Keratinocyte (primary cell): ENCODE measurements around the gene ZCCHC10. TPM values are rescaled to one million over a fixed set of nuclear protein-coding genes. Genes with fewer than 3 reads are reported as not detected.
"Not testable (repeated sequence)": the region's sequence is repeated elsewhere in the genome, so short reads cannot be mapped to it uniquely, and the experiment has no call there.

Source experiments
- DNase-seq: peaks from one replicate; pipeline ENCODE4 v3.0.0-alpha.2; 2011; ENCODE audit warnings: low read depth, missing footprints, low spot score
- FAIRE-seq: peaks from 2 replicates; lab custom pipeline; 2011; peaks lifted over from hg19 to GRCh38; lab: Jason Lieb, UNC
- H2AFZ ChIP-seq: 2 replicates; pipeline ENCODE4 v1.6.0; 2012; ENCODE audit warnings: low read length, control low read depth, inconsistent platforms; ENCODE audit not compliant: control insufficient read depth
- H3K27ac ChIP-seq: 2 replicates; pipeline ENCODE4 v1.5.1; 2011; ENCODE audit warnings: low read length; ENCODE audit not compliant: control insufficient read depth, insufficient read depth
- H3K27me3 ChIP-seq: 3 replicates; pipeline ENCODE4 v1.6.0; 2011; ENCODE audit warnings: low read length; ENCODE audit not compliant: control insufficient read depth, insufficient read depth; ENCODE audit errors: extremely low read depth
- H3K36me3 ChIP-seq, 2 experiments: 2 replicates in 1 of 2; 3 replicates in 1 of 2; pipeline ENCODE4 v1.5.1; 2011; ENCODE audit warnings: low read length in 2 of 2, mild to moderate bottlenecking in 1 of 2; ENCODE audit not compliant: control insufficient read depth in 2 of 2, insufficient read depth in 2 of 2; ENCODE audit errors: extremely low read depth in 1 of 2
- H3K4me1 ChIP-seq: 3 replicates; pipeline ENCODE4 v1.5.1; 2011; ENCODE audit warnings: low read length; ENCODE audit not compliant: control insufficient read depth, insufficient read depth; ENCODE audit errors: extremely low read depth
- H3K4me2 ChIP-seq: 3 replicates; pipeline ENCODE4 v1.6.0; 2011; ENCODE audit warnings: low read depth, low read length; ENCODE audit not compliant: control insufficient read depth, insufficient read depth; ENCODE audit errors: extremely low read depth
- H3K4me3 ChIP-seq, 3 experiments: fragments of 200-600 bp in 1 of 3; sonication (generic) in 1 of 3; 2 replicates in 2 of 3; 3 replicates in 1 of 3; pipeline ENCODE4 v1.5.1; 2011 to 2016; ENCODE audit warnings: low read length in 3 of 3, mild to moderate bottlenecking in 3 of 3, control low read depth in 2 of 3, inconsistent platforms in 1 of 3, low read depth in 1 of 3, mixed read lengths in 1 of 3, mixed run types in 1 of 3, moderate library complexity in 1 of 3; ENCODE audit not compliant: control insufficient read depth in 2 of 3, insufficient read depth in 2 of 3; ENCODE audit errors: extremely low read depth in 1 of 3
- H3K79me2 ChIP-seq: 2 replicates; pipeline ENCODE4 v1.6.0; 2012; ENCODE audit warnings: low read length; ENCODE audit not compliant: control insufficient read depth, insufficient read depth
- H3K9ac ChIP-seq: 3 replicates; pipeline ENCODE4 v1.6.0; 2011; ENCODE audit warnings: low read length; ENCODE audit not compliant: control insufficient read depth, insufficient read depth; ENCODE audit errors: extremely low read depth
- H3K9me1 ChIP-seq: 3 replicates; pipeline ENCODE4 v1.6.0; 2011; ENCODE audit warnings: low read length; ENCODE audit not compliant: control insufficient read depth, insufficient read depth; ENCODE audit errors: extremely low read depth
- H3K9me3 ChIP-seq: 2 replicates; pipeline ENCODE4 v1.5.1; 2012; ENCODE audit warnings: low read depth, low read length; ENCODE audit not compliant: control insufficient read depth
- H4K20me1 ChIP-seq: 3 replicates; pipeline ENCODE4 v1.6.0; 2011; ENCODE audit warnings: low read length; ENCODE audit not compliant: control insufficient read depth, insufficient read depth; ENCODE audit errors: extremely low read depth
- CTCF ChIP-seq, 3 experiments: IDR thresholded peaks in 1 of 3; conservative IDR thresholded peaks in 1 of 3; optimal IDR thresholded peaks in 1 of 3; 2 replicates in 2 of 3; 3 replicates in 1 of 3; pipeline versions ENCODE3 to v1.5.1; 2011; ENCODE audit warnings: low read length in 3 of 3, mild to moderate bottlenecking in 3 of 3, moderate library complexity in 2 of 3, control low read depth in 1 of 3, inconsistent platforms in 1 of 3; ENCODE audit not compliant: insufficient read depth in 2 of 3; ENCODE audit errors: extremely low read depth in 1 of 3
- EZH2 ChIP-seq: IDR thresholded peaks from one replicate; pipeline ENCODE4 v1.6.1; 2012; ENCODE audit warnings: inconsistent platforms, mild to moderate bottlenecking, low read length, moderate library complexity
- dilution Hi-C: fragments of 300-500 bp; cut with MboI; formaldehyde crosslinking; loops from one replicate; pipeline ENCODE4 v1.7.0; 2020; ENCODE audit warnings: low sequenced_read_pairs; ENCODE audit not compliant: extremely low pct_ligation_motif_present
- polyA plus RNA-seq, 5 experiments: library from polyadenylated mRNA; depleted of rRNA in 3 of 5; stranded (reverse) in 3 of 5; stranded (forward) in 1 of 5; unstranded in 1 of 5; fragments of >200 nt; gene quantifications; 1 replicate in 1 of 5; 2 replicates in 3 of 5; 3 replicates in 1 of 5; pipeline versions ENCODE4 v1.2.1 to v1.2.3, GENCODE V29; 2011 to 2012; ENCODE audit warnings: missing spikeins in 2 of 5, low read depth in 1 of 5, low replicate concordance in 1 of 5

Gene ZCCHC10
- polyA plus RNA-seq, 1 donor (not counting 4 experiments of a cell fraction or from before 2014, with no cell fraction given) = 38.5 TPM

DNA sequence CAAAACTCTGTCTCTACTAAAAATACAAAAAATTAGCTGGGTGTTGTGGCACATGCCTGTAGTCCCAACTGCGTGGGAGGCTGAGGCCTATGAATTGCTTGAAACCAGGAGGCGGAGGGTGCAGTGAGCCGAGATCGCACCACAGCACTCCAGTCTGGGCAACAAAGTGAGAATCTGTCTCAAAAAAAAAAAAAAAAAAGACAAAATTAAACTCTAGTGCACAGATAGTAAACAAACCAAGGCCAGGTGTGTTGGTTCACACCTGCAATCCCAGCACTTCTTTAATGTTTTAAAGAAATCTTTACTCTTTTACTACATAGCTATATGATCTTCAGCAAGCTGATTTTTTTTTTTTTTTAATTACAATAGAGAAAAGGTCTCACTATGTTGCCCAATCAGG, 8.4 kb downstream of the ZCCHC10 start:
- no peak overlapping the region for H3K4me3 ChIP-seq
- H3K9ac ChIP-seq = no peak overlapping the region
- H4K20me1 ChIP-seq = no peaks in the 10 kb centered on the region
- no peak overlapping the region for H3K4me2 ChIP-seq
- no peak overlapping the region for H2AFZ ChIP-seq
- no peaks in the 10 kb centered on the region for H3K4me1 ChIP-seq
- no peak for DNase-seq
- FAIRE-seq = no peak
- H3K9me3 ChIP-seq = no peaks in the 10 kb centered on the region
- peaks cover 2% of the 10 kb centered on the region for H3K9me1 ChIP-seq
- no peaks in the 10 kb centered on the region for H3K27me3 ChIP-seq
- H3K79me2 ChIP-seq = peaks cover 39% of the 10 kb centered on the region
- peaks cover 3 to 5% of the 10 kb centered on the region in 2 experiments for H3K36me3 ChIP-seq
- H3K27ac ChIP-seq = no peak overlapping the region
- TF ChIP-seq EZH2 (no peak), CTCF (optimal IDR thresholded peaks at IDR 0.05 in 1 of 3, IDR thresholded peaks at IDR 0.05 in 1 of 3, conservative IDR thresholded peaks at IDR 0.05 in 1 of 3; ENCODE audit: extremely low read depth in 1 of 3, insufficient read depth in 2 of 3, low read length in 3 of 3) (no peak)
- dilution Hi-C loops = no loop called here

DNA sequence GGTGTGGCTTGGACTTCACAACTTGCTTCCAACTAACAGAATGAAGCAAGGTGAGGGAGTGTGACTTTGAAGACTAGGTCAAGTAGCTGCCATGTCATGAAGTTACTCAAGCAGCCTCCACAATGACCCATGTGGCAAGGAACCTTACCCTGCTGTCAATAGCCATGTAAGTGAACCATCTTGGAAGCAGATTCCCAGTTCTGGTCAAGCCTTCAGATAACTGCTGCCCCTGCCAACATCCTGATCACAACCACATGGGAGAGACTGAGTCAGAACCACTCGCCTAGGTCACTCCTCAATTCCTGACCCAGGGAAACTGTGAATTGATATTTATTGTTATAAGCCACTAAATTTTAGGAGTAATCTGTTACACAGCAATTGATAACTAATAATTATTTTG, 10.9 kb downstream of the ZCCHC10 start:
- H2AFZ ChIP-seq = no peak overlapping the region
- H3K9me3 ChIP-seq = no peaks in the 10 kb centered on the region
- no peak for TF ChIP-seq CTCF (optimal IDR thresholded peaks at IDR 0.05 in 1 of 3, IDR thresholded peaks at IDR 0.05 in 1 of 3, conservative IDR thresholded peaks at IDR 0.05 in 1 of 3; ENCODE audit: extremely low read depth in 1 of 3, insufficient read depth in 2 of 3, low read length in 3 of 3)
- peaks cover 3 to 5% of the 10 kb centered on the region in 2 experiments for H3K36me3 ChIP-seq
- no peaks in the 10 kb centered on the region for H3K27me3 ChIP-seq
- H3K4me1 ChIP-seq = no peaks in the 10 kb centered on the region
- H3K27ac ChIP-seq = no peak overlapping the region
- no peaks in the 10 kb centered on the region for H4K20me1 ChIP-seq
- no peak overlapping the region for H3K4me3 ChIP-seq
- no peak overlapping the region for H3K4me2 ChIP-seq
- DNase-seq (no peak), FAIRE-seq (no peak)
- H3K9me1 ChIP-seq = peaks cover 2% of the 10 kb centered on the region
- peaks cover 28% of the 10 kb centered on the region for H3K79me2 ChIP-seq
- dilution Hi-C loops = no loop called here
- H3K9ac ChIP-seq = no peak overlapping the region

DNA sequence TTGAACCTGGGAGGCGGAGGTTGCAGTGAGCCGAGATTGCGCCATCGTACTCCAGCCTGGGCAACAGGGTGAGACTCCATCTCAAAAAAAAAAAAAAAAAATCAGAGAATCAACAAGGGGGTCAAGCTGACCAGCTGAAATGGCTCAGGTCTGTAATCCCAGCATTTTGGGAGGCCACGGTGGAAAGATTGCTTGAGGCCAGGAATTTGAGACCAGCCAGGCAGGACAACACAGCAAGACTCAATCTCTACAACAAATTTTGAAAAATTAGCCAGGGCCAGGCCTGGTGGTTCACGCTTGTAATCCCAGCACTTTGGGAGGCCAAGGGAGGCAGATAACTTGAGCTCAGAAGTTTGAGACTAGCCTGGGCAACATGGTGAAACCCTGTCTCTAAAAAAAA, 17.9 kb downstream of the ZCCHC10 start:
- H3K4me3 ChIP-seq, H2AFZ ChIP-seq, DNase-seq, H3K4me1 ChIP-seq, H3K36me3 ChIP-seq, H4K20me1 ChIP-seq, H3K4me2 ChIP-seq, H3K9ac ChIP-seq, H3K9me3 ChIP-seq, H3K79me2 ChIP-seq, H3K9me1 ChIP-seq, dilution Hi-C loops, H3K27me3 ChIP-seq, FAIRE-seq, H3K27ac ChIP-seq: not testable (repeated sequence)
